Vagina (tissue), 2 donors: ENCODE measurements around the gene SGCD. TPM values are rescaled to one million over a fixed set of nuclear protein-coding genes. Genes with fewer than 3 reads are reported as not detected.

ENCODE experiments used
- DNase-seq, 2 donors: peaks; one replicate each; pipeline ENCODE4 v3.0.0-alpha.2; 2017; ENCODE audit errors: extremely low spot score in 2 of 2
- H3K27ac ChIP-seq: fragments of 200-600 bp; sonication (generic); one replicate; pipeline ENCODE4 v1.5.1; 2019
- H3K27me3 ChIP-seq: fragments of 200-600 bp; sonication (generic); one replicate; pipeline ENCODE4 v1.5.1; 2019
- H3K36me3 ChIP-seq, 2 donors: fragments of 200-600 bp; sonication (generic); one replicate each; pipeline ENCODE4 v1.5.1; 2017 to 2019
- H3K4me1 ChIP-seq: fragments of 200-600 bp; sonication (generic); one replicate; pipeline ENCODE4 v1.5.1; 2019
- H3K4me3 ChIP-seq, 2 donors: fragments of 200-600 bp; sonication (generic); 1 replicate in 1 of 2; 2 replicates in 1 of 2; pipeline ENCODE4 v1.5.1; 2016 to 2019
- H3K9me3 ChIP-seq: fragments of 200-600 bp; sonication (generic); one replicate; pipeline ENCODE4 v1.5.1; 2019
- POLR2A ChIP-seq, 2 donors: fragments of 450-650 bp; IDR thresholded peaks; one replicate each; pipeline ENCODE4 v1.6.1; 2017; ENCODE audit warnings: antibody characterized with exemption in 2 of 2, mild to moderate bottlenecking in 2 of 2, moderate library complexity in 2 of 2
- POLR2AphosphoS5 ChIP-seq, 2 donors: sonication (generic); formaldehyde crosslinking; IDR thresholded peaks; one replicate each; pipeline ENCODE4 v1.9.0; 2017; ENCODE audit warnings: antibody characterized with exemption in 2 of 2, mild to moderate bottlenecking in 2 of 2, low read depth in 1 of 2; ENCODE audit not compliant: insufficient read depth in 1 of 2
- intact Hi-C: fragments of 100-400 bp; cut with DNase I; formaldehyde crosslinking; loops from one replicate; pipeline ENCODE4 v1.15.1; 2023
- total RNA-seq: library from RNA; depleted of rRNA; stranded (reverse); fragments of >200 nt; gene quantifications from one replicate; pipeline ENCODE4 v1.2.3, GENCODE V29; 2016
- TF ChIP-seq, protein P1 (sequence below), 3 experiments: fragments of 450-650 bp in 2 of 3; fragments of 200-600 bp in 1 of 3; sonication (generic) in 1 of 3; IDR thresholded peaks; one replicate each; pipeline ENCODE4 v1.5.1; 2017 to 2019; ENCODE audit warnings: antibody characterized with exemption in 3 of 3, mild to moderate bottlenecking in 2 of 3, moderate library complexity in 2 of 3

Gene SGCD
- total RNA-seq, 1 donor from 2014 or later, result 6.9 TPM

DNA sequence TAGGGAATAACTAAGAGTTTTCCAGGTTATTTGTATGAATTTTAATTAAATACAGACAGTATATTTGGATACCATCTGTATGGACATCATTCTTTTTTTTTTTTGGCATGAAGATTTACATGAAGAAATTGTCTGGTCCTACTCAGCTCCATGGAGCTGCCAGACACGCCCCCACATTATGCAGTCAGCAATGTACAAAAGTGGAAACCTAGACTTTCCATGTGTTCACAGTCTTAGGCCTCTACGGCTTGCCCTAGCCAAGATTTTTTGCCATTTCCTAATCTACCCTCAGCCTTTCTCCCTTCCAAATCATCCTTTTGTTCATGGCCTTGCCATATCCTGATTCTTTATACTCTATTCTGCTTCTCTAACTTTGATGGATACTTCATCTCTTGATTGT lies 207.1 kb downstream of the SGCD start:
- no peak for DNase-seq
- no peak for TF ChIP-seq POLR2AphosphoS5 (IDR thresholded peaks at IDR 0.05; ENCODE audit: insufficient read depth in 1 of 2, low read depth in 1 of 2)
- no peak for TF ChIP-seq POLR2A (IDR thresholded peaks at IDR 0.05)
- TF ChIP-seq, protein P1, sequence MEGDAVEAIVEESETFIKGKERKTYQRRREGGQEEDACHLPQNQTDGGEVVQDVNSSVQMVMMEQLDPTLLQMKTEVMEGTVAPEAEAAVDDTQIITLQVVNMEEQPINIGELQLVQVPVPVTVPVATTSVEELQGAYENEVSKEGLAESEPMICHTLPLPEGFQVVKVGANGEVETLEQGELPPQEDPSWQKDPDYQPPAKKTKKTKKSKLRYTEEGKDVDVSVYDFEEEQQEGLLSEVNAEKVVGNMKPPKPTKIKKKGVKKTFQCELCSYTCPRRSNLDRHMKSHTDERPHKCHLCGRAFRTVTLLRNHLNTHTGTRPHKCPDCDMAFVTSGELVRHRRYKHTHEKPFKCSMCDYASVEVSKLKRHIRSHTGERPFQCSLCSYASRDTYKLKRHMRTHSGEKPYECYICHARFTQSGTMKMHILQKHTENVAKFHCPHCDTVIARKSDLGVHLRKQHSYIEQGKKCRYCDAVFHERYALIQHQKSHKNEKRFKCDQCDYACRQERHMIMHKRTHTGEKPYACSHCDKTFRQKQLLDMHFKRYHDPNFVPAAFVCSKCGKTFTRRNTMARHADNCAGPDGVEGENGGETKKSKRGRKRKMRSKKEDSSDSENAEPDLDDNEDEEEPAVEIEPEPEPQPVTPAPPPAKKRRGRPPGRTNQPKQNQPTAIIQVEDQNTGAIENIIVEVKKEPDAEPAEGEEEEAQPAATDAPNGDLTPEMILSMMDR (IDR thresholded peaks at IDR 0.05), result no peak
- no peaks in the 10 kb centered on the region for H3K36me3 ChIP-seq

DNA sequence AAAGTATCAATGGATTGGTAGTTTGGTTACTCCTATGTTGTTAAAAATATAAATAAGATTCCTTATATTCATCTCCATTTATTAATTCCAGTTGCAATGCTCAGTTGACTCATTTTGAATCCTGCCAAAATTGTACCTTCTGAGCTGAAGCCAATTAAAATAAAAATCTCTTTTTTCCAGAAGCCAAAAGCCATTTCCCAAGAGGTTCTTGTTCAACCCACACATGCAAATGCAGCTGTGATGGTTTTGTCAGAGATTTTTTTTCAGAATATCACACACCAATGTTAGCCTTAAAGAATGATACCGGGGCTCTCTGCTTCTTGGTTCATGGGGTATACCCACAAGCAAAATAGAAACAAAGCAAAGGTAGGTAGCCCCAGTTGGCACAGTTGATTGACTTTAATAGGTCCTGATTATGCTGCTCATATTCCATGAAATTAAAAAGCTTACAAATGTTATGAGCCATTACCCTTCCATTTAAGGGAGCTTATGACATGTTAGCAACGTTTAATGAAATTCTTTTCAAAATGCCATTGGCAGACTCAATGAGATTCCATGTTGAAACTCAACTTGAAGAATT lies 208.0 kb downstream of the SGCD start:
- H3K27me3 ChIP-seq, result no peaks in the 10 kb centered on the region
- no peak for TF ChIP-seq POLR2AphosphoS5 (IDR thresholded peaks at IDR 0.05; ENCODE audit: insufficient read depth in 1 of 2, low read depth in 1 of 2)
- TF ChIP-seq POLR2A (IDR thresholded peaks at IDR 0.05), result no peak
- TF ChIP-seq, protein P1 (IDR thresholded peaks at IDR 0.05), result no peak
- H3K27ac ChIP-seq, result no peak overlapping the region
- no peak overlapping the region for H3K4me3 ChIP-seq
- H3K36me3 ChIP-seq, result no peaks in the 10 kb centered on the region
- intact Hi-C loops, result no loop called here
- DNase-seq, result no peak
- H3K4me1 ChIP-seq, result no peaks in the 10 kb centered on the region
- no peaks in the 10 kb centered on the region for H3K9me3 ChIP-seq

More for the DNA sequence above, 207.1 kb downstream of the SGCD start:
- H3K27ac ChIP-seq, result no peak overlapping the region
- no peak overlapping the region for H3K4me3 ChIP-seq
- intact Hi-C loops, result no loop called here
- no peaks in the 10 kb centered on the region for H3K9me3 ChIP-seq
- H3K27me3 ChIP-seq, result no peaks in the 10 kb centered on the region
- no peaks in the 10 kb centered on the region for H3K4me1 ChIP-seq

- H3K4me3 ChIP-seq, result no peak overlapping the region
- TF ChIP-seq POLR2A (IDR thresholded peaks at IDR 0.05) (no peak), POLR2AphosphoS5 (IDR thresholded peaks at IDR 0.05; ENCODE audit: insufficient read depth in 1 of 2, low read depth in 1 of 2) (no peak)
- TF ChIP-seq, protein P1 (IDR thresholded peaks at IDR 0.05), result no peak
- intact Hi-C loops, result no loop called here
- no peaks in the 10 kb centered on the region for H3K36me3 ChIP-seq
- no peaks in the 10 kb centered on the region for H3K4me1 ChIP-seq
- H3K9me3 ChIP-seq, result no peaks in the 10 kb centered on the region
- no peaks in the 10 kb centered on the region for H3K27me3 ChIP-seq
- no peak for DNase-seq
- H3K27ac ChIP-seq, result no peak overlapping the region
Measured at GRCh38 chr5:156540491-156540890, 213.5 kb downstream of the SGCD start.

GRCh38 chr5:156541582-156541981 lies 214.6 kb downstream of the SGCD start:
- intact Hi-C loops, result no loop called here
- no peaks in the 10 kb centered on the region for H3K36me3 ChIP-seq
- no peak overlapping the region for H3K4me3 ChIP-seq
- no peaks in the 10 kb centered on the region for H3K27me3 ChIP-seq
- no peaks in the 10 kb centered on the region for H3K4me1 ChIP-seq
- TF ChIP-seq, protein P1 (IDR thresholded peaks at IDR 0.05), result no peak
- no peak overlapping the region for H3K27ac ChIP-seq
- no peak for DNase-seq
- H3K9me3 ChIP-seq, result no peaks in the 10 kb centered on the region

- Histone ChIP-seq H3K9me3 (no peaks in the 10 kb centered on the region), H3K27me3 (no peaks in the 10 kb centered on the region), H3K27ac (no peak overlapping the region), H3K4me3 (no peak overlapping the region), H3K4me1 (no peaks in the 10 kb centered on the region), H3K36me3 (no peaks in the 10 kb centered on the region)
- intact Hi-C loops, result no loop called here
- DNase-seq, result no peak
- TF ChIP-seq POLR2A (IDR thresholded peaks at IDR 0.05), result no peak
- TF ChIP-seq, protein P1 (IDR thresholded peaks at IDR 0.05), result no peak
- TF ChIP-seq POLR2AphosphoS5 (IDR thresholded peaks at IDR 0.05; ENCODE audit: insufficient read depth in 1 of 2, low read depth in 1 of 2), result no peak
Measured at GRCh38 chr5:156543348-156544145, 216.6 kb downstream of the SGCD start.
